Panc1 (cell line): ENCODE data around the gene GABRA1.

Experiments used
- POLR2AphosphoS5 ChIP-seq: IDR thresholded peaks from 2 replicates; pipeline ENCODE4 v1.6.1; 2012; ENCODE audit warnings: mild to moderate bottlenecking, low read depth, low read length, moderate library complexity
- TCF7L2 ChIP-seq: IDR thresholded peaks from 2 replicates; pipeline ENCODE4 v1.6.1; 2011; ENCODE audit warnings: mild to moderate bottlenecking, low read depth, low read length, inconsistent platforms
- TF ChIP-seq, protein P1 (sequence below): fragments of 450-650 bp; IDR thresholded peaks from 2 replicates; pipeline ENCODE4 v1.5.1; 2017; ENCODE audit warnings: mild to moderate bottlenecking
- TF ChIP-seq, protein P2 (sequence below), 2 experiments: IDR thresholded peaks; 2 replicates each; pipeline ENCODE4 v1.6.1; 2011 to 2012; ENCODE audit warnings: low read depth in 2 of 2, control low read depth in 1 of 2, low read length in 1 of 2, mild to moderate bottlenecking in 1 of 2, moderate library complexity in 1 of 2; ENCODE audit not compliant: insufficient read depth in 1 of 2

DNA sequence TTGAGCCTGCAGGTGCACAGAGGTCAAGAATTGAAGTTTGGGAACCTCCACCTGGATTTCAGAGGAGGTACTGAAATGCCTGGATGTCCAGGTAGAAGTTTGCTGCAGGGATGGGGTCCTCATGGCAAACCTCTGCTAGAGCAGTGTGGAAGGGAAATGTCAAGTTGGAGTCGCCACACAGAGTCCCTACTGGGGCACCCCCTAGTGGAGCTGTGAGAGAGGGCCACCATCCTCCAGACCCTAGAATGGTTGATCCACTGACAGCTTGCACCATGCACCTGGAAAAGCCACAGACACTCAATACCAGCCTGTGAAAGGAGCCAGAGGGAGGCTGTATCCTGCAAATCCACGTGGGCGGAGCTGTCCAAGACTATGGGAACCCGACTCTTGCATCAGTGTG, 78.0 kb downstream of the GABRA1 start:
- no peak for TF ChIP-seq TCF7L2
- TF ChIP-seq, protein P1, sequence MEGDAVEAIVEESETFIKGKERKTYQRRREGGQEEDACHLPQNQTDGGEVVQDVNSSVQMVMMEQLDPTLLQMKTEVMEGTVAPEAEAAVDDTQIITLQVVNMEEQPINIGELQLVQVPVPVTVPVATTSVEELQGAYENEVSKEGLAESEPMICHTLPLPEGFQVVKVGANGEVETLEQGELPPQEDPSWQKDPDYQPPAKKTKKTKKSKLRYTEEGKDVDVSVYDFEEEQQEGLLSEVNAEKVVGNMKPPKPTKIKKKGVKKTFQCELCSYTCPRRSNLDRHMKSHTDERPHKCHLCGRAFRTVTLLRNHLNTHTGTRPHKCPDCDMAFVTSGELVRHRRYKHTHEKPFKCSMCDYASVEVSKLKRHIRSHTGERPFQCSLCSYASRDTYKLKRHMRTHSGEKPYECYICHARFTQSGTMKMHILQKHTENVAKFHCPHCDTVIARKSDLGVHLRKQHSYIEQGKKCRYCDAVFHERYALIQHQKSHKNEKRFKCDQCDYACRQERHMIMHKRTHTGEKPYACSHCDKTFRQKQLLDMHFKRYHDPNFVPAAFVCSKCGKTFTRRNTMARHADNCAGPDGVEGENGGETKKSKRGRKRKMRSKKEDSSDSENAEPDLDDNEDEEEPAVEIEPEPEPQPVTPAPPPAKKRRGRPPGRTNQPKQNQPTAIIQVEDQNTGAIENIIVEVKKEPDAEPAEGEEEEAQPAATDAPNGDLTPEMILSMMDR, result no peak
- TF ChIP-seq POLR2AphosphoS5, result no peak
- TF ChIP-seq, protein P2, sequence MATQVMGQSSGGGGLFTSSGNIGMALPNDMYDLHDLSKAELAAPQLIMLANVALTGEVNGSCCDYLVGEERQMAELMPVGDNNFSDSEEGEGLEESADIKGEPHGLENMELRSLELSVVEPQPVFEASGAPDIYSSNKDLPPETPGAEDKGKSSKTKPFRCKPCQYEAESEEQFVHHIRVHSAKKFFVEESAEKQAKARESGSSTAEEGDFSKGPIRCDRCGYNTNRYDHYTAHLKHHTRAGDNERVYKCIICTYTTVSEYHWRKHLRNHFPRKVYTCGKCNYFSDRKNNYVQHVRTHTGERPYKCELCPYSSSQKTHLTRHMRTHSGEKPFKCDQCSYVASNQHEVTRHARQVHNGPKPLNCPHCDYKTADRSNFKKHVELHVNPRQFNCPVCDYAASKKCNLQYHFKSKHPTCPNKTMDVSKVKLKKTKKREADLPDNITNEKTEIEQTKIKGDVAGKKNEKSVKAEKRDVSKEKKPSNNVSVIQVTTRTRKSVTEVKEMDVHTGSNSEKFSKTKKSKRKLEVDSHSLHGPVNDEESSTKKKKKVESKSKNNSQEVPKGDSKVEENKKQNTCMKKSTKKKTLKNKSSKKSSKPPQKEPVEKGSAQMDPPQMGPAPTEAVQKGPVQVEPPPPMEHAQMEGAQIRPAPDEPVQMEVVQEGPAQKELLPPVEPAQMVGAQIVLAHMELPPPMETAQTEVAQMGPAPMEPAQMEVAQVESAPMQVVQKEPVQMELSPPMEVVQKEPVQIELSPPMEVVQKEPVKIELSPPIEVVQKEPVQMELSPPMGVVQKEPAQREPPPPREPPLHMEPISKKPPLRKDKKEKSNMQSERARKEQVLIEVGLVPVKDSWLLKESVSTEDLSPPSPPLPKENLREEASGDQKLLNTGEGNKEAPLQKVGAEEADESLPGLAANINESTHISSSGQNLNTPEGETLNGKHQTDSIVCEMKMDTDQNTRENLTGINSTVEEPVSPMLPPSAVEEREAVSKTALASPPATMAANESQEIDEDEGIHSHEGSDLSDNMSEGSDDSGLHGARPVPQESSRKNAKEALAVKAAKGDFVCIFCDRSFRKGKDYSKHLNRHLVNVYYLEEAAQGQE (IDR thresholded peaks at IDR 0.05; ENCODE audit: insufficient read depth in 1 of 2, low read depth in 2 of 2, low read length in 1 of 2), result no peak
